Endodermal cell (in vitro differentiated cells): ENCODE results near the gene DGKQ. TPM values are rescaled to one million over a fixed set of nuclear protein-coding genes. Genes with fewer than 3 reads are reported as not detected.
A peak's percentile ranks its signal among the peaks of the same experiment; 100 is the strongest.

Experiments
- DNase-seq: peaks from one replicate; pipeline ENCODE4 v3.0.0-alpha.2; 2017
- H3K27ac ChIP-seq: 2 replicates; pipeline ENCODE4 v1.5.1; 2013; ENCODE audit warnings: mild to moderate bottlenecking, low read depth, low read length, moderate library complexity
- H3K27me3 ChIP-seq: 2 replicates; pipeline ENCODE4 v1.6.1; 2013; ENCODE audit warnings: mild to moderate bottlenecking, low read length, moderate library complexity; ENCODE audit not compliant: insufficient read depth, control insufficient read depth, poor library complexity, severe bottlenecking
- H3K36me3 ChIP-seq: 2 replicates; pipeline ENCODE4 v1.7.0; 2013; ENCODE audit warnings: mild to moderate bottlenecking, low read length, moderate library complexity; ENCODE audit not compliant: control insufficient read depth, insufficient read depth
- H3K4me1 ChIP-seq: one replicate; pipeline ENCODE4 v1.7.0; 2013; ENCODE audit warnings: low read length; ENCODE audit not compliant: control insufficient read depth, insufficient read depth
- H3K4me3 ChIP-seq: 2 replicates; pipeline ENCODE4 v1.5.1; 2013; ENCODE audit warnings: mild to moderate bottlenecking, low read length, moderate library complexity
- H3K9ac ChIP-seq: 2 replicates; pipeline ENCODE4 v1.6.1; 2013; ENCODE audit warnings: mild to moderate bottlenecking, low read length, moderate library complexity; ENCODE audit not compliant: poor library complexity, severe bottlenecking; ENCODE audit errors: extremely low read depth
- H3K9me3 ChIP-seq: 2 replicates; pipeline ENCODE4 v1.6.1; 2013; ENCODE audit warnings: mild to moderate bottlenecking, low read length, moderate library complexity; ENCODE audit not compliant: control insufficient read depth
- H3K27ac Mint-ChIP-seq: 2 replicates; pipeline ENCODE4 v1.8.0; 2020; ENCODE audit warnings: mixed read lengths
- H3K27me3 Mint-ChIP-seq: 2 replicates; pipeline ENCODE4 v1.8.0; 2021; ENCODE audit warnings: mild to moderate bottlenecking, mixed read lengths; ENCODE audit not compliant: insufficient read depth
- H3K36me3 Mint-ChIP-seq: 2 replicates; pipeline ENCODE4 v1.8.0; 2020; ENCODE audit warnings: low read depth, mixed read lengths
- H3K4me1 Mint-ChIP-seq: 2 replicates; pipeline ENCODE4 v1.8.0; 2020; ENCODE audit warnings: mixed read lengths
- H3K4me3 Mint-ChIP-seq: 2 replicates; pipeline ENCODE4 v1.8.0; 2020; ENCODE audit warnings: mild to moderate bottlenecking, moderate library complexity, mixed read lengths
- H3K9me3 Mint-ChIP-seq: 2 replicates; pipeline ENCODE4 v1.8.0; 2020; ENCODE audit warnings: mild to moderate bottlenecking, mixed read lengths
- CTCF ChIP-seq: fragments of 200-600 bp; sonication (generic); conservative IDR thresholded peaks from 2 replicates; pipeline ENCODE4 v1.5.0; 2021; ENCODE audit warnings: antibody characterized with exemption, mild to moderate bottlenecking
- WGBS, 2 experiments: methylation state at CpG; one replicate each; pipeline versions ENCODE4 v1.1.5 to v1.1.7; 2013; ENCODE audit warnings: missing lambda C conversion rate in 2 of 2, mixed read lengths in 1 of 2; ENCODE audit not compliant: insufficient coverage in 1 of 2, insufficient read length in 1 of 2; 5-methylcytosine and 5-hydroxymethylcytosine counted together
- total RNA-seq, 2 donors: library from RNA; stranded (reverse); fragmentation: NEBNext Ultra II Directional in 1 of 2; extraction: Animal tissue kit (Norgen Biotek cat#: 25700) in 1 of 2; gene quantifications; 2 replicates in 1 of 2; 3 replicates in 1 of 2; pipeline ENCODE4 v1.2.1, GENCODE V29; 2021

Gene DGKQ
- total RNA-seq, 2 donors from 2014 or later, result 26.3 to 31.1 TPM

- H3K27me3 ChIP-seq, result peaks cover 96% of the 10 kb centered on the region
- no peak for DNase-seq
- no peak overlapping the region for H3K4me3 ChIP-seq
- H3K9ac ChIP-seq, result no peak overlapping the region
- no peak overlapping the region for H3K27ac Mint-ChIP-seq
- H3K4me3 Mint-ChIP-seq, result no peak overlapping the region
- H3K36me3 ChIP-seq, result no peaks in the 10 kb centered on the region
- no peaks in the 10 kb centered on the region for H3K4me1 ChIP-seq
- peaks cover 10% of the 10 kb centered on the region for H3K9me3 ChIP-seq
- no peak for TF ChIP-seq CTCF
- WGBS, 2 experiments, result 87 to 89% methylated on average over 18 to 25 of the region's 25 CpGs
- no peaks in the 10 kb centered on the region for H3K36me3 Mint-ChIP-seq
- peaks cover 82% of the 10 kb centered on the region for H3K27me3 Mint-ChIP-seq
- no peak overlapping the region for H3K27ac ChIP-seq
- peaks cover 4% of the 10 kb centered on the region for H3K4me1 Mint-ChIP-seq
- peaks cover 16% of the 10 kb centered on the region for H3K9me3 Mint-ChIP-seq
These were observed 31.5 kb upstream of the DGKQ start for GRCh38 chr4:1004557-1005485.

- WGBS, 2 experiments, result 91 to 93% methylated on average over 7 to 13 of the region's 13 CpGs
- H3K4me3 Mint-ChIP-seq, result peak overlapping the region; percentile 27
- H3K36me3 Mint-ChIP-seq, result no peaks in the 10 kb centered on the region
These were observed 30.7 kb upstream of the DGKQ start for GRCh38 chr4:1004071-1004418.

More at GRCh38 chr4:1004071-1004418, 30.7 kb upstream of the DGKQ start:
- H3K27me3 ChIP-seq, result peaks cover 100% of the 10 kb centered on the region
- peaks cover 10% of the 10 kb centered on the region for H3K9me3 ChIP-seq
- H3K4me1 Mint-ChIP-seq, result peaks cover 3% of the 10 kb centered on the region
- DNase-seq, result no peak
- no peak overlapping the region for H3K27ac Mint-ChIP-seq
- no peak overlapping the region for H3K4me3 ChIP-seq
- H3K4me1 ChIP-seq, result no peaks in the 10 kb centered on the region
- H3K9me3 Mint-ChIP-seq, result peaks cover 16% of the 10 kb centered on the region
- TF ChIP-seq CTCF, result no peak
- H3K27me3 Mint-ChIP-seq, result peaks cover 83% of the 10 kb centered on the region
- H3K27ac ChIP-seq, result no peak overlapping the region
- no peaks in the 10 kb centered on the region for H3K36me3 ChIP-seq
- no peak overlapping the region for H3K9ac ChIP-seq
